ENCODE data around the gene BMPR2.

Gene BMPR2

DNA sequence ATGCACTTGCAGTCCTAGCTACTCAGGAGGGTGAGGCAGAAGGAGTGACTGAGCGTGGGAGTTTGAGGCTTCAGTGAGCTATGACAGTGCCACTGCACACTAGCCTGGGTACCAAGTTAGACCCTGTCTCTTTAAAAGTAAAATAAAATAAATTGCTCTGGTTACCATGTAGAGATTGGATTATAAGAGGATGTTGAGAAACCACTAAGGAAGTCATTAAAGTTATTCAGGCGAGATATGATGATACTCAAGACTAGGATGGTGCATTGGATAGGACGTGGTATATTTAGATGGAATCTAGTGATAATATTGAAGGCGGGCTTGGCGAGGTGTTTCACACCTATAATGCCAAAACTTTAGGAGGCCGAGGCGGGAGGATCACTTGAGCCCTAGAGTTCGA is 50.6 kb downstream of the BMPR2 start:
- peaks cover 15% of the 10 kb centered on the region; the same call in 1 of the 2 replicates for H3K9me3 ChIP-seq (ENCODE audit: control insufficient read depth, insufficient read depth, low read length)
- no peaks in the 10 kb centered on the region for H3F3A ChIP-seq (ENCODE audit: control insufficient read depth, insufficient read depth)
- no peaks in the 10 kb centered on the region for H3K4me1 ChIP-seq (ENCODE audit: control insufficient read depth, low read length)
- H3K4me2 ChIP-seq (ENCODE audit: low read length): no peak overlapping the region
- no peaks in the 10 kb centered on the region for H3K9me2 ChIP-seq (replicated peaks; ENCODE audit: control insufficient read depth, low read length)
- H3K79me2 ChIP-seq (ENCODE audit: control insufficient read depth, low read length): no peaks in the 10 kb centered on the region
- no peak overlapping the region for H3K27ac ChIP-seq (ENCODE audit: low read depth, low read length)
- no peaks in the 10 kb centered on the region; the same call in 1 of the 2 replicates for H3K36me3 ChIP-seq (ENCODE audit: control insufficient read depth, low read length)
- no peaks in the 10 kb centered on the region for H3K27me3 ChIP-seq (ENCODE audit: control insufficient read depth, low read length)
- no peaks in the 10 kb centered on the region for H4K20me1 ChIP-seq (ENCODE audit: control insufficient read depth, insufficient read depth, low read depth, low read length)
- TF ChIP-seq, protein P1, sequence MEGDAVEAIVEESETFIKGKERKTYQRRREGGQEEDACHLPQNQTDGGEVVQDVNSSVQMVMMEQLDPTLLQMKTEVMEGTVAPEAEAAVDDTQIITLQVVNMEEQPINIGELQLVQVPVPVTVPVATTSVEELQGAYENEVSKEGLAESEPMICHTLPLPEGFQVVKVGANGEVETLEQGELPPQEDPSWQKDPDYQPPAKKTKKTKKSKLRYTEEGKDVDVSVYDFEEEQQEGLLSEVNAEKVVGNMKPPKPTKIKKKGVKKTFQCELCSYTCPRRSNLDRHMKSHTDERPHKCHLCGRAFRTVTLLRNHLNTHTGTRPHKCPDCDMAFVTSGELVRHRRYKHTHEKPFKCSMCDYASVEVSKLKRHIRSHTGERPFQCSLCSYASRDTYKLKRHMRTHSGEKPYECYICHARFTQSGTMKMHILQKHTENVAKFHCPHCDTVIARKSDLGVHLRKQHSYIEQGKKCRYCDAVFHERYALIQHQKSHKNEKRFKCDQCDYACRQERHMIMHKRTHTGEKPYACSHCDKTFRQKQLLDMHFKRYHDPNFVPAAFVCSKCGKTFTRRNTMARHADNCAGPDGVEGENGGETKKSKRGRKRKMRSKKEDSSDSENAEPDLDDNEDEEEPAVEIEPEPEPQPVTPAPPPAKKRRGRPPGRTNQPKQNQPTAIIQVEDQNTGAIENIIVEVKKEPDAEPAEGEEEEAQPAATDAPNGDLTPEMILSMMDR (IDR thresholded peaks at IDR 0.05; ENCODE audit: low read depth, low read length, poor library complexity, severe bottlenecking): no peak
- TF ChIP-seq EZH2phosphoT487 (IDR thresholded peaks at IDR 0.05; ENCODE audit: borderline replicate concordance, low read length): no peak
- no peak overlapping the region for H3K4me3 ChIP-seq (ENCODE audit: low read length)

DNA sequence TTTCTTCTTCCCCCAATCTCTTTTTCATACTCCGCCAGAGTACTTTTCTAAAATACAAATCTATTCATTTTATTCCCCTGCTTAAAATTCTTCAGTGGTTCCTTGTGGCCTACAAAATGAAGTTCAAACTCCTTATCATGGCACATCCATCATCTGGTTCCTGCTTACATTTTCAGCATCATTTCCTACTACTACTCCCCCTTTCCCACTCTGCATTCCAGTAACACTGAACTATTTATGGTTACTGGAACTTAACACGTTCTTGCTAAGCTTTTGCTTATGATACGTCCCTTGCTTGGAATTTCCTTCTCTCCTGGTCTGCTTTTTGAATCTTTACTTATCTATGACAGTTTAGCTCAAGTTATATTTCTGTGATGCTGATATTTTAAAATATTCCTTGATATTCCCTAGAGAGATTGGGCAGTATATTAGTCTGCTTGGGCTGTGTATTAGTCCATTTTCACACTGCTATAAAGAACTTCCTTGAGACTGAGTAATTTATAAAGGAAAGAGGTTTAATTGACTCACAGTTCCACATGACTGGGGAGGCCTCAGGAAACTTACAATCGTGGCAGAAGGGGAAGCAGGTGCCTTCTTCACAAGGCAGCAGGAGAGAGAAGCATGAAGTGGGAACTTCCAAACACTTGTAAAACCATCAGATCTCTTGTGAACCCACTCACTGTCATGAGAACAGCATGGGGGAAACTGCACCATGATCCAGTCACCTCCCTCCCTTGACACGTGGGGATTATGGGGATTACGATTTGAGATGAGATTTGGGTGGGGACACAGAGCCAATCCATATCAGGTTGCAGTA is 53.2 kb downstream of the BMPR2 start:
- Histone ChIP-seq H3F3A (ENCODE audit: control insufficient read depth, insufficient read depth) (no peaks in the 10 kb centered on the region), H3K4me3 (ENCODE audit: low read length) (no peak overlapping the region), H3K79me2 (ENCODE audit: control insufficient read depth, low read length) (no peaks in the 10 kb centered on the region), H3K9me3 (ENCODE audit: control insufficient read depth, insufficient read depth, low read length) (peaks cover 15% of the 10 kb centered on the region; the same call in 1 of the 2 replicates), H3K36me3 (ENCODE audit: control insufficient read depth, low read length) (no peaks in the 10 kb centered on the region; the same call in 1 of the 2 replicates), H3K4me1 (ENCODE audit: control insufficient read depth, low read length) (no peaks in the 10 kb centered on the region), H3K27ac (ENCODE audit: low read depth, low read length) (no peak overlapping the region), H3K9me2 (replicated peaks; ENCODE audit: control insufficient read depth, low read length) (no peaks in the 10 kb centered on the region), H3K4me2 (ENCODE audit: low read length) (no peak overlapping the region), H3K27me3 (ENCODE audit: control insufficient read depth, low read length) (no peaks in the 10 kb centered on the region), H4K20me1 (ENCODE audit: control insufficient read depth, insufficient read depth, low read depth, low read length) (no peaks in the 10 kb centered on the region)
- TF ChIP-seq, protein P1 (IDR thresholded peaks at IDR 0.05; ENCODE audit: low read depth, low read length, poor library complexity, severe bottlenecking): no peak
- TF ChIP-seq EZH2phosphoT487 (IDR thresholded peaks at IDR 0.05; ENCODE audit: borderline replicate concordance, low read length): no peak

DNA sequence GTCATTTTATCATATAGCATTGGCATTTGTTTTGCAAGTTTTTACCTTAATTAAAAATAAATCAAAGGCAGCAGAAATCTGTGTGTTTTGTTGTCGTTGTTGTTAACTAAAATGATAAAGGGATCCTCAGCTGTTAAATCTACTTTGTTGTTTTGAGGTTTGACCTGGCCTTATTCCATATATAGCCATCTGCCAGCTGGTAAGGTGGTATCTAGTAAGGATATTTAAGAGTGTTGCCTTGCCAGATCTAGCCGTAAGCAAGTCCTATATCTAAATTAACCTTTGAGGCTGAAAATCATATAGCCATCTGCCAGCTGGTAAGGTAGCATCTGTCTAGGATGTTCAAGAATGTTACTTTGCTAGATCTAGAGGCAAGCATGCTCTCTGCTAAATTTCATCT is 56.6 kb downstream of the BMPR2 start:
- TF ChIP-seq, protein P1 (IDR thresholded peaks at IDR 0.05; ENCODE audit: low read depth, low read length, poor library complexity, severe bottlenecking): no peak
- TF ChIP-seq EZH2phosphoT487 (IDR thresholded peaks at IDR 0.05; ENCODE audit: borderline replicate concordance, low read length): no peak
- no peak overlapping the region for H3K4me3 ChIP-seq (ENCODE audit: low read length)
- H3K36me3 ChIP-seq (ENCODE audit: control insufficient read depth, low read length): no peaks in the 10 kb centered on the region; the same call in 1 of the 2 replicates
- H3F3A ChIP-seq (ENCODE audit: control insufficient read depth, insufficient read depth): no peaks in the 10 kb centered on the region
- H3K4me2 ChIP-seq (ENCODE audit: low read length): no peak overlapping the region
- no peaks in the 10 kb centered on the region for H4K20me1 ChIP-seq (ENCODE audit: control insufficient read depth, insufficient read depth, low read depth, low read length)
- no peak overlapping the region for H3K27ac ChIP-seq (ENCODE audit: low read depth, low read length)
- no peaks in the 10 kb centered on the region for H3K4me1 ChIP-seq (ENCODE audit: control insufficient read depth, low read length)
- peaks cover 15% of the 10 kb centered on the region; the same call in 1 of the 2 replicates for H3K9me3 ChIP-seq (ENCODE audit: control insufficient read depth, insufficient read depth, low read length)
- H3K27me3 ChIP-seq (ENCODE audit: control insufficient read depth, low read length): no peaks in the 10 kb centered on the region
- no peaks in the 10 kb centered on the region for H3K9me2 ChIP-seq (replicated peaks; ENCODE audit: control insufficient read depth, low read length)
- H3K79me2 ChIP-seq (ENCODE audit: control insufficient read depth, low read length): no peaks in the 10 kb centered on the region

All from DOHH2 (cell line).